Measurements from ENCODE around the gene CLDND1. TPM values are rescaled to one million over a fixed set of nuclear protein-coding genes. Genes with fewer than 3 reads are reported as not detected.
A peak's percentile ranks its signal among the peaks of the same experiment; 100 is the strongest.

The CLDND1 gene
- total and polyA plus RNA-seq, 2 of the 13 experiments (the other 11 are each of a cell fraction or from before 2014, with no cell fraction given) = 50.8 to 121 TPM

DNA sequence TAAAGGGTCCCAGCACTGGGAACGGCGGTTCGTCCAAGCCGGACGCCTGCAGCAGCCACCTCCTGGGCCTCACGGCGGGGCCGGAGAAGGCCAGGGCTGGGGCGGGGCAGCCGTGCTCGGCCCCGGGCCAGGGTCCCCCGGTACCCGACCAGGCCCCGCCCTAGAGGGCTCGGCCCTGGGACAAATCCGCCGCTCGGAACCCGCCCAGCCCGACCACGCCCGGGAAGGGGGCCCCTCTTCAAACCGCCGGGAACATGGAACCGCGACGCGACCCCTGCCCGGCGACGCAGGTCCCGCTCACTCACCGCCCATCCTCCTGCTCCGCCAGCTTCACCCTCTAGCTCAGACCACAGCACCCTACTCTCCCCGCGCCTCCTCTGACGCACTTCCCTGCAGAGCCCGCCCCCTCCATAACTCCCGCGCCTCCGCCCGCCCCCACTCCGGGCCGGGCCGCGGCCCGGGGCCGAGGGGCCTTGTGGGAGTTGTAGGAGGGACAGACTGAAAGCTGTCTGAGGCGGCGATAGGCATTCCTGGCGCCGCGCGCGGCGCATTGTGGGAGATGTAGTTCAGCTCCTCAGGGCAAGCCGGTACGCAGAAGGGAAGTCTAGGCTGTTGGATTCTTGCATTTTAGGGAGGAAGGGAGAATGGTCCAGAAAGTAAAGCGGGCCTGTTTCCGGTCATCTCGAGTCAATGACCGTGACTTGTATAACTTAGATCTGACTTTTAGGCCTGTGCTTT lies at the start of gene CLDND1 (continued):
- TF ChIP-seq, protein P1, sequence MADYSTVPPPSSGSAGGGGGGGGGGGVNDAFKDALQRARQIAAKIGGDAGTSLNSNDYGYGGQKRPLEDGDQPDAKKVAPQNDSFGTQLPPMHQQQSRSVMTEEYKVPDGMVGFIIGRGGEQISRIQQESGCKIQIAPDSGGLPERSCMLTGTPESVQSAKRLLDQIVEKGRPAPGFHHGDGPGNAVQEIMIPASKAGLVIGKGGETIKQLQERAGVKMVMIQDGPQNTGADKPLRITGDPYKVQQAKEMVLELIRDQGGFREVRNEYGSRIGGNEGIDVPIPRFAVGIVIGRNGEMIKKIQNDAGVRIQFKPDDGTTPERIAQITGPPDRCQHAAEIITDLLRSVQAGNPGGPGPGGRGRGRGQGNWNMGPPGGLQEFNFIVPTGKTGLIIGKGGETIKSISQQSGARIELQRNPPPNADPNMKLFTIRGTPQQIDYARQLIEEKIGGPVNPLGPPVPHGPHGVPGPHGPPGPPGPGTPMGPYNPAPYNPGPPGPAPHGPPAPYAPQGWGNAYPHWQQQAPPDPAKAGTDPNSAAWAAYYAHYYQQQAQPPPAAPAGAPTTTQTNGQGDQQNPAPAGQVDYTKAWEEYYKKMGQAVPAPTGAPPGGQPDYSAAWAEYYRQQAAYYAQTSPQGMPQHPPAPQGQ (CRISPR knock-in tag; IDR thresholded peaks at IDR 0.05; ENCODE audit: borderline replicate concordance) = no peak
- TF ChIP-seq ZNF446 (CRISPR knock-in tag; IDR thresholded peaks at IDR 0.05) (peak; percentile 51; the same call in 1 of the 2 replicates), ZNF280D (CRISPR knock-in tag; IDR thresholded peaks at IDR 0.05) (no peak), ZNF652 (CRISPR knock-in tag; IDR thresholded peaks at IDR 0.05; ENCODE audit: borderline replicate concordance, low read depth) (no peak), ZBTB3 (CRISPR knock-in tag; IDR thresholded peaks at IDR 0.05; ENCODE audit: borderline replicate concordance, low read depth) (no peak), STAG1 (CRISPR knock-in tag; IDR thresholded peaks at IDR 0.05) (no peak), ZNF17 (CRISPR knock-in tag; IDR thresholded peaks at IDR 0.05) (no peak), ZNF570 (CRISPR knock-in tag; IDR thresholded peaks at IDR 0.05; ENCODE audit: borderline replicate concordance) (no peak), ZNF34 (CRISPR knock-in tag; IDR thresholded peaks at IDR 0.05; ENCODE audit: borderline replicate concordance) (no peak), ZSCAN31 (CRISPR knock-in tag; IDR thresholded peaks at IDR 0.05; ENCODE audit: low read depth) (no peak), ZNF879 (CRISPR knock-in tag; IDR thresholded peaks at IDR 0.05) (no peak), NFE2L1 (CRISPR knock-in tag; IDR thresholded peaks at IDR 0.05; ENCODE audit: borderline replicate concordance) (no peak), ZNF709 (CRISPR knock-in tag; IDR thresholded peaks at IDR 0.05) (peak; percentile 56; the same call in 1 of the 2 replicates), GATAD1 (CRISPR knock-in tag; IDR thresholded peaks at IDR 0.05) (peak; percentile 63)
- TF ChIP-seq, protein P2, sequence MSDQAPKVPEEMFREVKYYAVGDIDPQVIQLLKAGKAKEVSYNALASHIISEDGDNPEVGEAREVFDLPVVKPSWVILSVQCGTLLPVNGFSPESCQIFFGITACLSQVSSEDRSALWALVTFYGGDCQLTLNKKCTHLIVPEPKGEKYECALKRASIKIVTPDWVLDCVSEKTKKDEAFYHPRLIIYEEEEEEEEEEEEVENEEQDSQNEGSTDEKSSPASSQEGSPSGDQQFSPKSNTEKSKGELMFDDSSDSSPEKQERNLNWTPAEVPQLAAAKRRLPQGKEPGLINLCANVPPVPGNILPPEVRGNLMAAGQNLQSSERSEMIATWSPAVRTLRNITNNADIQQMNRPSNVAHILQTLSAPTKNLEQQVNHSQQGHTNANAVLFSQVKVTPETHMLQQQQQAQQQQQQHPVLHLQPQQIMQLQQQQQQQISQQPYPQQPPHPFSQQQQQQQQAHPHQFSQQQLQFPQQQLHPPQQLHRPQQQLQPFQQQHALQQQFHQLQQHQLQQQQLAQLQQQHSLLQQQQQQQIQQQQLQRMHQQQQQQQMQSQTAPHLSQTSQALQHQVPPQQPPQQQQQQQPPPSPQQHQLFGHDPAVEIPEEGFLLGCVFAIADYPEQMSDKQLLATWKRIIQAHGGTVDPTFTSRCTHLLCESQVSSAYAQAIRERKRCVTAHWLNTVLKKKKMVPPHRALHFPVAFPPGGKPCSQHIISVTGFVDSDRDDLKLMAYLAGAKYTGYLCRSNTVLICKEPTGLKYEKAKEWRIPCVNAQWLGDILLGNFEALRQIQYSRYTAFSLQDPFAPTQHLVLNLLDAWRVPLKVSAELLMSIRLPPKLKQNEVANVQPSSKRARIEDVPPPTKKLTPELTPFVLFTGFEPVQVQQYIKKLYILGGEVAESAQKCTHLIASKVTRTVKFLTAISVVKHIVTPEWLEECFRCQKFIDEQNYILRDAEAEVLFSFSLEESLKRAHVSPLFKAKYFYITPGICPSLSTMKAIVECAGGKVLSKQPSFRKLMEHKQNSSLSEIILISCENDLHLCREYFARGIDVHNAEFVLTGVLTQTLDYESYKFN (CRISPR knock-in tag; conservative IDR thresholded peaks at IDR 0.05) = peak; percentile 27; the same call in 1 of the 2 replicates
- TF ChIP-seq, protein P3, sequence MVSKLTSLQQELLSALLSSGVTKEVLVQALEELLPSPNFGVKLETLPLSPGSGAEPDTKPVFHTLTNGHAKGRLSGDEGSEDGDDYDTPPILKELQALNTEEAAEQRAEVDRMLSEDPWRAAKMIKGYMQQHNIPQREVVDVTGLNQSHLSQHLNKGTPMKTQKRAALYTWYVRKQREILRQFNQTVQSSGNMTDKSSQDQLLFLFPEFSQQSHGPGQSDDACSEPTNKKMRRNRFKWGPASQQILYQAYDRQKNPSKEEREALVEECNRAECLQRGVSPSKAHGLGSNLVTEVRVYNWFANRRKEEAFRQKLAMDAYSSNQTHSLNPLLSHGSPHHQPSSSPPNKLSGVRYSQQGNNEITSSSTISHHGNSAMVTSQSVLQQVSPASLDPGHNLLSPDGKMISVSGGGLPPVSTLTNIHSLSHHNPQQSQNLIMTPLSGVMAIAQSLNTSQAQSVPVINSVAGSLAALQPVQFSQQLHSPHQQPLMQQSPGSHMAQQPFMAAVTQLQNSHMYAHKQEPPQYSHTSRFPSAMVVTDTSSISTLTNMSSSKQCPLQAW (CRISPR knock-in tag; IDR thresholded peaks at IDR 0.05) = peak; percentile 72
- TF ChIP-seq, protein P4, sequence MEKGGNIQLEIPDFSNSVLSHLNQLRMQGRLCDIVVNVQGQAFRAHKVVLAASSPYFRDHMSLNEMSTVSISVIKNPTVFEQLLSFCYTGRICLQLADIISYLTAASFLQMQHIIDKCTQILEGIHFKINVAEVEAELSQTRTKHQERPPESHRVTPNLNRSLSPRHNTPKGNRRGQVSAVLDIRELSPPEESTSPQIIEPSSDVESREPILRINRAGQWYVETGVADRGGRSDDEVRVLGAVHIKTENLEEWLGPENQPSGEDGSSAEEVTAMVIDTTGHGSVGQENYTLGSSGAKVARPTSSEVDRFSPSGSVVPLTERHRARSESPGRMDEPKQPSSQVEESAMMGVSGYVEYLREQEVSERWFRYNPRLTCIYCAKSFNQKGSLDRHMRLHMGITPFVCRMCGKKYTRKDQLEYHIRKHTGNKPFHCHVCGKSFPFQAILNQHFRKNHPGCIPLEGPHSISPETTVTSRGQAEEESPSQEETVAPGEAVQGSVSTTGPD (CRISPR knock-in tag; IDR thresholded peaks at IDR 0.05) = no peak

Measured in HepG2 (cell line).